ENCODE data around the gene LRRC8E. TPM values are rescaled to one million over a fixed set of nuclear protein-coding genes. Genes with fewer than 3 reads are reported as not detected.

Gene LRRC8E
- polyA plus RNA-seq, 1 experiment = 4.1 TPM

DNA sequence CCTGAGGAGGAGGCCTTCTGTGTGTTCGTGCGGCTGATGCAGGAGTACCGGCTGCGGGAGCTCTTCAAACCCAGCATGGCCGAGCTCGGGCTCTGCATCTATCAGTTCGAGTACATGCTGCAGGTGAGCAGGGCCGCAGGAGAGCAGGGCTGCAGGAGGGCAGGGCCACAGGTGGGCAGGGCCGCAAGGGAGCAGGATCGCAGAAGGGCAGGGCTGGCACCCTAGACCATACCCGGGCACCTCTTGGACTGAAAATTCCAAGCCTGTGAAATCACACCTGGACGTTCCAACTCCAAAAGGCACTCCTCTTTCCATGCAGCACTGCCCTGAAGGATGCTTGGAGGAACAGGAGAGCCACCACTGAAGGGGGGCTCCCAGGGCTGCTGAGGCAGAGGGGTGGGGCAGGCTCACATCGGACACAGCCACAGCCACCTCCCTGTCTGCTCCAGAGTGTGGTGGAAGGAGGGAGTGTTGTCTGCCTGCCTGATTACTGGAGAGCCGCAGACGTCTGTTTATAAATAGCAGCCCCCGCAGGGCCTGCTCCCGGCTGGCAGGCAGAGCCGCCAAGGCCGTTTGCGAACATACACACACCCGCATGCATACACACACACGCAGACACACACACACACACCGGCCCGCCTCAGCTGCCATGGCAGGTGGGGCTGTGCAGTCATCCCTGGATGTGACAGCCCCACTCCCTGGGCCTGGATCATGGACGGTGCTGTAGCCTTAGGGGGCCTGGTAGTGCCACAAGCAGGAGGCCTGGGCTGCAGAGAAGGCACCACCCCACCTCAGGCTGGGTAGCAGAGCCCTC lies 38.1 kb upstream of the LRRC8E start:
- no peaks in the 10 kb centered on the region for H3K27me3 ChIP-seq (ENCODE audit: control insufficient read depth, insufficient read depth, low read length)
- no peak overlapping the region for H3K27ac ChIP-seq (ENCODE audit: low read depth, low read length)
- ChIA-PET POLR2A (no interaction called here), CTCF (interaction anchor here (0.6 kb wide), 1 partner anchor 43 kb away, joined by 5 read pairs; no protein-coding TSS in a partner anchor)
- TF ChIP-seq, protein P1, sequence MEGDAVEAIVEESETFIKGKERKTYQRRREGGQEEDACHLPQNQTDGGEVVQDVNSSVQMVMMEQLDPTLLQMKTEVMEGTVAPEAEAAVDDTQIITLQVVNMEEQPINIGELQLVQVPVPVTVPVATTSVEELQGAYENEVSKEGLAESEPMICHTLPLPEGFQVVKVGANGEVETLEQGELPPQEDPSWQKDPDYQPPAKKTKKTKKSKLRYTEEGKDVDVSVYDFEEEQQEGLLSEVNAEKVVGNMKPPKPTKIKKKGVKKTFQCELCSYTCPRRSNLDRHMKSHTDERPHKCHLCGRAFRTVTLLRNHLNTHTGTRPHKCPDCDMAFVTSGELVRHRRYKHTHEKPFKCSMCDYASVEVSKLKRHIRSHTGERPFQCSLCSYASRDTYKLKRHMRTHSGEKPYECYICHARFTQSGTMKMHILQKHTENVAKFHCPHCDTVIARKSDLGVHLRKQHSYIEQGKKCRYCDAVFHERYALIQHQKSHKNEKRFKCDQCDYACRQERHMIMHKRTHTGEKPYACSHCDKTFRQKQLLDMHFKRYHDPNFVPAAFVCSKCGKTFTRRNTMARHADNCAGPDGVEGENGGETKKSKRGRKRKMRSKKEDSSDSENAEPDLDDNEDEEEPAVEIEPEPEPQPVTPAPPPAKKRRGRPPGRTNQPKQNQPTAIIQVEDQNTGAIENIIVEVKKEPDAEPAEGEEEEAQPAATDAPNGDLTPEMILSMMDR (IDR thresholded peaks at IDR 0.05; ENCODE audit: low read depth, low read length) = no peak
- H3K4me3 ChIP-seq (ENCODE audit: low read depth, low read length) = no peak overlapping the region
- no peaks in the 10 kb centered on the region; the same call in 1 of the 2 replicates for H3K9me3 ChIP-seq (ENCODE audit: control insufficient read depth, insufficient read depth, low read length)
- DNase-seq (ENCODE audit: low read depth, low spot score) = no peak

DNA sequence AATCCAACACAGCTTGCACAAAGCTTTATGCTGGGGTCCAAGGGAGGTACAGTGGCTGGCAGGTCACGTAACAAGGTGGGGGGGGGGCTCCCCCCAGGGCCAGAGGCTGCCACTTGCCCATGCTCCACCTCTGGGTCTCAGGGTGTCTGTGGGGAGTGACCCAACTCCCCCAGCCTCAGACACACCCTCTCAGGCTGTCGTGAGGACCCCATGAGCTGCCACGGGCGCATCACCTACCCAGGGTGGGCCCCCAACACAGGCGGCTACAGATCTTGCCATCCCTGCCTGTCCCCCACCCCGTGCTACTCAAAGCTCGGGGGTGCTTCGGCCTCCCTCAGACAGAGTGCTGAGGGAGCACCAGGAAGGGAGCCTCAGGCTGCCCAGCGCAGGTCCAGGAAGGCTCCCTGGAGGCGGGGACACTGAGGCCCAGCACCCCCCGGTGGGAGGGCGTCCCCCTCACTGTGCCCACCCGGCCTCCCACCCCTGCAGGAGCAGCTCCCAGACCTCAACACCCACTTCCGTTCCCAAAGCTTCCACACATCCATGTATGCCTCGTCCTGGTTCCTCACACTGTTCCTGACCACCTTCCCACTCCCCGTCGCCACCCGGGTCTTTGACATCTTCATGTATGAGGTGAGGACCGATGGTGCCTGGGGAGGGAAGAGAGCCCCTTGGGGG lies 37.2 kb upstream of the LRRC8E start:
- H3K4me3 ChIP-seq (ENCODE audit: low read depth, low read length) = no peak overlapping the region
- H3K9me3 ChIP-seq (ENCODE audit: control insufficient read depth, insufficient read depth, low read length) = no peaks in the 10 kb centered on the region; the same call in 1 of the 2 replicates
- H3K27ac ChIP-seq (ENCODE audit: low read depth, low read length) = no peak overlapping the region
- TF ChIP-seq, protein P1 (IDR thresholded peaks at IDR 0.05; ENCODE audit: low read depth, low read length) = no peak
- POLR2A ChIA-PET = no interaction called here
- CTCF ChIA-PET = interaction anchor here (2.0 kb wide), 1 partner anchor 93 kb away, joined by 6 read pairs; the partner anchor contains the start of gene TIMM44
- no peak for DNase-seq (ENCODE audit: low read depth, low spot score)
- no peaks in the 10 kb centered on the region for H3K27me3 ChIP-seq (ENCODE audit: control insufficient read depth, insufficient read depth, low read length)

DNA sequence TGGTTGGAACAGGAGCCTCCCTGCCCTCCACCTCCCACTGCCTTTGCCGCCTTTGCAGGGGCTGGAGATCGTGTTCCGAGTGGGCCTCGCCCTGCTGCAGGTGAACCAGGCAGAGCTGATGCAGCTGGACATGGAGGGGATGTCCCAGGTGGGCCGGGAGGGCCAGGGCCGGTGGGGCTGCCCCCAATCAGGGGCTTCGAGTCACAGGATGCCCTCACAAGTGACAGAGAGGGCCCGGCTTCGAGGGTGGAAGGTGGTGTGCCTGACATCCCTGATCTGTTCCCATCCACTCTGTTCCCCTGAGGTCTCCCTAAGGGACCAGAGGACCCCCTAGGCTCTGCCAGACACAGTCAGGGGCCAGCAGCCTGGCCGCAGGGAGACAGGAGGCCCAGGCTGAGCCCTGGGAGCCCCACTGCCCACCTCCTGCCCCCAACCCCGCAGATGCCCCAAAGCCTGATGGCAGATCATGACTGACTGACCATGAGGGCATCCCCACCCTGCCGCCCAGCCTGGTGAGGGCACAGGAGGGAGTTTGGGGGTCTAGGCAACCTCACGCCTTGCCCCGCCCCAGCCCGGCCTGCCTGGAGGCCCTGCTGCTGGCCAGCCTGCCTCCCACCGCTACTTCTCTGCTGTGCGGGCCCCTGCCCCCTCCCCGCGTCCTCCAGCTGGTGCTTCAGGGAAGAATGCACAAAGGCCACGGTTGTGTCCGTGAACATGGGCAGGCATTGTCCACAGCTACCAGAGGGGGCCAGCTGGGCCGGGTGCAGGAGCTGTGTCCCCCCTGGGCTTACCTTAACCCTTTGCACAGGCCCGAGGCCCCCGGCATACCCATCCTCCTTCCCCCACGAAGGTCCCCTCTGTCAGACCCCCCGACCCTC lies 36.4 kb upstream of the LRRC8E start:
- Histone ChIP-seq H3K9me3 (ENCODE audit: control insufficient read depth, insufficient read depth, low read length) (no peaks in the 10 kb centered on the region; the same call in 1 of the 2 replicates), H3K4me3 (ENCODE audit: low read depth, low read length) (no peak overlapping the region), H3K27ac (ENCODE audit: low read depth, low read length) (no peak overlapping the region), H3K27me3 (ENCODE audit: control insufficient read depth, insufficient read depth, low read length) (no peaks in the 10 kb centered on the region)
- CTCF ChIA-PET = interaction anchor here (0.6 to 2.3 kb wide), 14 partner anchors 7 to 416 kb away, joined by 3 to 13 read pairs (median 6); partner anchors contain the start of genes MAP2K7, SNAPC2 and TIMM44
- no peak for DNase-seq (ENCODE audit: low read depth, low spot score)
- TF ChIP-seq, protein P1 (IDR thresholded peaks at IDR 0.05; ENCODE audit: low read depth, low read length) = no peak
- POLR2A ChIA-PET = interaction anchor here (0.6 to 0.7 kb wide), 3 partner anchors 78 to 518 kb away, joined by 3 to 9 read pairs (median 3); no protein-coding TSS in a partner anchor

DNA sequence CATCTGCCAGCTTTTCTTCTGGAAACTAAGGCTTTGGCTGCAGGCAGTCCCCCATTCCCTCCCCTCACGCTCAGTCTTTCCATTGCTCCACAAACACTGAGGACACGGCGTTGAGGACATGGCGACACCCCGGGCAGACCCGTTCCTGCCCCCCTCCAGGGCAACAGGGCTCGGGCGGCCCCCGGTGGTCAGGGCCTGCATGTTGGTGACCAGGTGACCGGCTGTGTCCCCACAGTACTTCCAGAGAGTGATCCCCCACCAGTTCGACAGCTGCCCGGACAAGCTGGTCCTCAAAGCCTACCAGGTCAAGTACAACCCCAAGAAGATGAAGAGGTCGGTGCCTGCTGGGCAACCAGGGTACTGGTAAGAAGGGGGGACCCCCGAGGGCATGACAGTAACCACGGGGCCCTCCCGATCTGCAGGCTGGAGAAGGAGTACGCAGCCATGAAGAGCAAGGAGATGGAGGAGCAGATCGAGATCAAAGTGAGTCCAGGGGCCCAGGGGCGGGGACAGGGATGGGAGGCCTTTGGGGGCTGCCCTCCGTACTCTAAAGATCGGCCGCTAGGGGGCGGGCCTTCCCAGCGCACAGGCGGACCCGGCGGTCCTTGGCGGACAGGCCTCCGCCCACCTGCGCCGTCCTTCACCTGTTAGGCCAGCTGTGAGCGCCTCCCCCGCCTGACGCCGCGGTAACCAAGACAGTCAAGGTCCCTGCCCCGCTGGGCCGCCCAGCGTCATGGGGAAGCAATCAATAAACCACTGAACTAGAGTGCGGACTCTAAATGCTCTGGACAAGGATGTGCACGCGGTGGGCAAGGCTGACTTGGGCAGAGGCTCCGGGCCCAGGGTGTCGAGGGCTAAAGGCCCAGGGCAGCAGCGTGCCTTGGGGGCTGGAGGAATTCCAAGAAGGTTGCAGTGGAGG lies 35.2 kb upstream of the LRRC8E start:
- Histone ChIP-seq H3K4me3 (ENCODE audit: low read depth, low read length) (no peak overlapping the region), H3K27ac (ENCODE audit: low read depth, low read length) (no peak overlapping the region), H3K9me3 (ENCODE audit: control insufficient read depth, insufficient read depth, low read length) (no peaks in the 10 kb centered on the region; the same call in 1 of the 2 replicates), H3K27me3 (ENCODE audit: control insufficient read depth, insufficient read depth, low read length) (no peaks in the 10 kb centered on the region)
- TF ChIP-seq, protein P1 (IDR thresholded peaks at IDR 0.05; ENCODE audit: low read depth, low read length) = peak; percentile 80
- no peak for DNase-seq (ENCODE audit: low read depth, low spot score)
- CTCF ChIA-PET = interaction anchor here (0.6 to 2.3 kb wide), 15 partner anchors 9 to 415 kb away, joined by 3 to 13 read pairs (median 6); partner anchors contain the start of genes MAP2K7, SNAPC2 and TIMM44
- POLR2A ChIA-PET = interaction anchor here (0.6 to 0.7 kb wide), 3 partner anchors 76 to 516 kb away, joined by 3 to 9 read pairs (median 3); no protein-coding TSS in a partner anchor
